PC-9 (cell line): ENCODE results near the gene NOG. TPM values are rescaled to one million over a fixed set of nuclear protein-coding genes. Genes with fewer than 3 reads are reported as not detected.
A peak's percentile ranks its signal among the peaks of the same experiment; 100 is the strongest.

Experiments
- BruUV-seq: library from RNA; stranded (reverse); fragments of 400-500 nt; replicated peaks from 2 replicates; lab custom pipeline; 2021; lab: Mats Ljungman, UMichigan
- CTCF ChIA-PET: fragments of 300-600 bp; sonication (Branson Sonifier 250); formaldehyde crosslinking; loops from one replicate; lab custom pipeline; 2022; ENCODE audit warnings: antibody characterized with exemption; lab: Charles Lee
- POLR2A ChIA-PET: fragments of 300-600 bp; sonication (Branson Sonifier 250); formaldehyde crosslinking; loops from one replicate; lab custom pipeline; 2022; ENCODE audit warnings: antibody characterized with exemption; ENCODE audit not compliant: unreplicated experiment; lab: Charles Lee
- DNase-seq, 2 experiments: peaks; one replicate each; pipeline versions ENCODE4 v3.0.0 to v3.0.0-alpha.2; 2015 to 2022; ENCODE audit warnings: mixed read lengths in 1 of 2
- H2AFZ ChIP-seq: fragments of 200-600 bp; sonication (generic); 2 replicates; pipeline ENCODE4 v1.8.1; 2017; ENCODE audit warnings: antibody characterized with exemption
- H3F3A ChIP-seq: fragments of 200-600 bp; sonication (generic); 2 replicates; pipeline ENCODE4 v1.8.1; 2017; ENCODE audit warnings: antibody characterized with exemption, mild to moderate bottlenecking, low read depth; ENCODE audit not compliant: insufficient read depth
- H3K27ac ChIP-seq: fragments of 200-600 bp; sonication (generic); 2 replicates; pipeline ENCODE4 v1.6.1; 2016; ENCODE audit warnings: mixed run types
- H3K27me3 ChIP-seq: fragments of 200-600 bp; sonication (generic); 2 replicates; pipeline ENCODE4 v1.6.1; 2016; ENCODE audit warnings: low read depth, mixed run types; ENCODE audit not compliant: insufficient read depth
- H3K36me3 ChIP-seq: fragments of 200-600 bp; sonication (generic); 2 replicates; pipeline ENCODE4 v1.6.1; 2016; ENCODE audit warnings: low read depth, mixed run types
- H3K4me1 ChIP-seq: fragments of 200-600 bp; sonication (generic); replicated peaks from 2 replicates; pipeline ENCODE4 v1.6.1; 2016; ENCODE audit warnings: mixed run types; ENCODE audit not compliant: insufficient read depth
- H3K4me2 ChIP-seq: fragments of 200-600 bp; sonication (generic); 2 replicates; pipeline ENCODE4 v1.6.1; 2017; ENCODE audit warnings: mixed run types
- H3K4me3 ChIP-seq: fragments of 200-600 bp; sonication (generic); 2 replicates; pipeline ENCODE4 v1.6.1; 2016; ENCODE audit warnings: mixed run types
- H3K79me2 ChIP-seq: fragments of 200-600 bp; sonication (generic); 2 replicates; pipeline ENCODE4 v1.6.1; 2017; ENCODE audit warnings: low read depth, mixed run types
- H3K9me2 ChIP-seq: fragments of 200-600 bp; sonication (generic); 2 replicates; pipeline ENCODE4 v1.8.1; 2017; ENCODE audit warnings: mild to moderate bottlenecking; ENCODE audit not compliant: insufficient read depth
- H3K9me3 ChIP-seq: fragments of 200-600 bp; sonication (generic); 2 replicates; pipeline ENCODE4 v1.8.1; 2016; ENCODE audit warnings: low read depth; ENCODE audit not compliant: insufficient read depth
- H4K20me1 ChIP-seq: fragments of 200-600 bp; sonication (generic); 2 replicates; pipeline ENCODE4 v1.8.1; 2017; ENCODE audit not compliant: insufficient read depth
- EZH2 ChIP-seq: fragments of 200-600 bp; sonication (generic); IDR thresholded peaks from 2 replicates; pipeline ENCODE4 v1.8.0; 2017; ENCODE audit warnings: antibody characterized with exemption, low read depth
- intact Hi-C: fragments of 100-400 bp; cut with micrococcal nuclease; formaldehyde crosslinking; loops from one replicate; pipeline ENCODE4 v1.10.0; 2022; ENCODE audit not compliant: unreplicated experiment
- total RNA-seq: library from RNA; stranded (reverse); gene quantifications from 2 replicates; pipeline ENCODE4 v1.2.3, GENCODE V29; 2021
- TF ChIP-seq, protein P1 (sequence below): fragments of 200-600 bp; sonication (generic); conservative IDR thresholded peaks from 2 replicates; pipeline ENCODE4 v1.6.1; 2017; ENCODE audit warnings: mixed run types, antibody characterized with exemption, mild to moderate bottlenecking, moderate library complexity

NOG gene
- total RNA-seq, 1 experiment from 2014 or later, result 4.8 TPM

DNA sequence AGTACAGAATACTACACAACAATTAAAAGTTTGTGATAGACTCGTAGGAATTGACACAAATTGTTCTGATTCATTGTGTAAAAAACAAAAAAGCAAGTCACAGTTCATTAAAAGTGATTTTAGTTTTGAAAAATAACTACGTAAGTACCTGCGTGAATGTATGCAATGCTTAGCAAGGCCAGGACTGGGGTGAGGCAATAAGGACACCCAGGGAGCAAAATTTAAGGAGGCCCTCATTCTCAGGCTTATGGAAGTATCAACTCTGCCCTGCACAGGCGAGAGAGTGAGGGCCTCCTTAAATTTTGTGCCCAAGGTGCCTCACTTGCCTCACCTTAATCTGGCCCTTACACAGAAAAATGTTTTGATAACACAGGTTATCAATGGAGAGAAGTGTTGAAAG, 31.4 kb downstream of the NOG start:
- intact Hi-C loops, result no loop called here
- no peaks in the 10 kb centered on the region for H3K4me1 ChIP-seq
- CTCF ChIA-PET, result no interaction called here
- no peak for DNase-seq
- H3K36me3 ChIP-seq, result no peaks in the 10 kb centered on the region
- no peak for TF ChIP-seq EZH2
- TF ChIP-seq, protein P1, sequence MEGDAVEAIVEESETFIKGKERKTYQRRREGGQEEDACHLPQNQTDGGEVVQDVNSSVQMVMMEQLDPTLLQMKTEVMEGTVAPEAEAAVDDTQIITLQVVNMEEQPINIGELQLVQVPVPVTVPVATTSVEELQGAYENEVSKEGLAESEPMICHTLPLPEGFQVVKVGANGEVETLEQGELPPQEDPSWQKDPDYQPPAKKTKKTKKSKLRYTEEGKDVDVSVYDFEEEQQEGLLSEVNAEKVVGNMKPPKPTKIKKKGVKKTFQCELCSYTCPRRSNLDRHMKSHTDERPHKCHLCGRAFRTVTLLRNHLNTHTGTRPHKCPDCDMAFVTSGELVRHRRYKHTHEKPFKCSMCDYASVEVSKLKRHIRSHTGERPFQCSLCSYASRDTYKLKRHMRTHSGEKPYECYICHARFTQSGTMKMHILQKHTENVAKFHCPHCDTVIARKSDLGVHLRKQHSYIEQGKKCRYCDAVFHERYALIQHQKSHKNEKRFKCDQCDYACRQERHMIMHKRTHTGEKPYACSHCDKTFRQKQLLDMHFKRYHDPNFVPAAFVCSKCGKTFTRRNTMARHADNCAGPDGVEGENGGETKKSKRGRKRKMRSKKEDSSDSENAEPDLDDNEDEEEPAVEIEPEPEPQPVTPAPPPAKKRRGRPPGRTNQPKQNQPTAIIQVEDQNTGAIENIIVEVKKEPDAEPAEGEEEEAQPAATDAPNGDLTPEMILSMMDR, result no peak
- no peak overlapping the region for H2AFZ ChIP-seq
- no TSS peak for BruUV-seq
- no peaks in the 10 kb centered on the region for H3K79me2 ChIP-seq
- H3K27me3 ChIP-seq, result no peaks in the 10 kb centered on the region
- H3K4me3 ChIP-seq, result no peak overlapping the region
- H3K9me3 ChIP-seq, result no peaks in the 10 kb centered on the region
- no peaks in the 10 kb centered on the region for H4K20me1 ChIP-seq
- no peak overlapping the region for H3K4me2 ChIP-seq
- POLR2A ChIA-PET, result interaction anchor here (0.7 kb wide), 1 partner anchor 1439 kb away, joined by 8 read pairs; no protein-coding TSS in a partner anchor
- no peak overlapping the region for H3K27ac ChIP-seq
- H3K9me2 ChIP-seq, result no peaks in the 10 kb centered on the region
- no peaks in the 10 kb centered on the region for H3F3A ChIP-seq

DNA sequence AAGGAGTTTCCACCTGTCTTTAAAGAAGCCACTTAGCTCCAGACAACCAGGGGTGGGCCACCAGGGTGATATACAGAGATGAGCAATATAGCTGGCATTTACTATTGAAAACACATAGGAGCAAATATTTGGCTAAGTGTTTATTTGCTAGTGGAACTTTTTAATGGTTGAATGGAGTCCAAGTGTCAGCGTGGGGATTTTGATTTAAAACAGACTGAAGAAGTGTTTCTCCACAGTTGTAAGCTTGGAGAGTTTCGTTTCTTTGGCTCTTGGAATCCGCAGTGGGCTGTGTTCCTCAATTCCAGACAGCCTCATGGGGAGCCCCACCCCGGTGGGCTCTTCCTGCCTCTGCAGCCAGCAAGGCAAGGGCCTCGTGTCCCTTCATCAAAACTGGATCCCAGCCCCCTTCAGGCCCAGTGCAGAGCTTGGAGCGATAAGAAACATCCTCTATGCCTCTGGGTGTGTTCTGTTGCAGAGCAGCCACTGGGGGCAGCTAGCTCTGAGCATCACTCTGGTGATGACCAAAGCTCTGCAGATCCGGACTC, 36.1 kb downstream of the NOG start:
- CTCF ChIA-PET, result no interaction called here
- POLR2A ChIA-PET, result no interaction called here
- TF ChIP-seq, protein P1, result peak; percentile 56
- no peak for TF ChIP-seq EZH2

DNA sequence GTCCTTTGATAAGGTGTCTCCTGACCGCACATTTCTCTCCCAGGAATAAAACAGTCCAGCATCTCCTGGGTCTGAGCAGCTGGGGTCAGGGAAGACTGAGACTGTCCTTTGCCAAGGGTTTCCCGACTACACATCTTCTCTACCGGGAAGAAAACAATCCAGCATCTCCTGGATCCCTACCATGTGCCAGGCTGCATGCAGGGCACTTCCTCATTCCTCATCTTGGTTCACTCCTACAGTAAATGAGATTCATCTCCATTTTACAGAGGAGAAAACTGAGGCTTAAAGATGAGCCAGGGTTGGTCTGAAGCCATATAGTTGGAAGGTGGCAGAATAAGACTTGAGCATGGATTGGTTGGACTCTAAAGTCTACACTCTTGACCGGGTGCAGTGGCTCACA, 36.7 kb downstream of the NOG start:
- H3K36me3 ChIP-seq, result no peaks in the 10 kb centered on the region
- intact Hi-C loops, result no loop called here
- no peak overlapping the region for H3K4me2 ChIP-seq
- no peaks in the 10 kb centered on the region for H4K20me1 ChIP-seq
- no peaks in the 10 kb centered on the region for H3K9me3 ChIP-seq
- H3K27me3 ChIP-seq, result no peaks in the 10 kb centered on the region
- TF ChIP-seq EZH2, result no peak
- TF ChIP-seq, protein P1, result no peak
- no peak overlapping the region for H3K27ac ChIP-seq
- CTCF ChIA-PET, result no interaction called here
- POLR2A ChIA-PET, result no interaction called here
- BruUV-seq, result no TSS peak
- H3K79me2 ChIP-seq, result no peaks in the 10 kb centered on the region
- H3K4me3 ChIP-seq, result no peak overlapping the region
- 0 out of 2 replicates have a peak, but pooled peaks cover 4% of the 10 kb centered on the region for H3K4me1 ChIP-seq
- no peaks in the 10 kb centered on the region for H3K9me2 ChIP-seq
- DNase-seq, result no peak
- peaks cover 6% of the 10 kb centered on the region; the same call in 1 of the 2 replicates for H3F3A ChIP-seq
- H2AFZ ChIP-seq, result no peak overlapping the region

More for the DNA sequence above, 36.1 kb downstream of the NOG start:
- peak in 1 of 2 experiments; percentile 43 for DNase-seq
- Histone ChIP-seq H3K9me3 (no peaks in the 10 kb centered on the region), H3F3A (peaks cover 5% of the 10 kb centered on the region; the same call in 1 of the 2 replicates), H3K4me3 (no peak overlapping the region), H4K20me1 (no peaks in the 10 kb centered on the region), H2AFZ (no peak overlapping the region), H3K9me2 (no peaks in the 10 kb centered on the region), H3K27ac (no peak overlapping the region), H3K4me2 (no peak overlapping the region), H3K36me3 (no peaks in the 10 kb centered on the region), H3K27me3 (no peaks in the 10 kb centered on the region), H3K4me1 (0 out of 2 replicates have a peak, but pooled peaks cover 4% of the 10 kb centered on the region), H3K79me2 (no peaks in the 10 kb centered on the region)
- intact Hi-C loops, result no loop called here
- BruUV-seq, result no TSS peak
